CD4-positive, alpha-beta T cell treated with Interleukin-4 for 4 hours (primary cell): Measurements from ENCODE around the gene GPC5.
"Not testable (repeated sequence)": the region's sequence is repeated elsewhere in the genome, so short reads cannot be mapped to it uniquely, and the experiment has no call there.

ENCODE experiments used
- DNase-seq: peaks from one replicate; pipeline ENCODE4 v3.0.0-alpha.2; 2020

Gene GPC5

GRCh38 chr13:92513672-92514071, 1115.3 kb downstream of the GPC5 start:
- DNase-seq: no peak

- DNase-seq: no peak
These were observed 1116.2 kb downstream of the GPC5 start for GRCh38 chr13:92514420-92515125.

- DNase-seq: not testable (repeated sequence)
These were observed 1118.5 kb downstream of the GPC5 start for GRCh38 chr13:92516878-92517277.

GRCh38 chr13:92518622-92519021, 1120.2 kb downstream of the GPC5 start:
- DNase-seq: not testable (repeated sequence)

- DNase-seq: no peak
These were observed 1131.9 kb downstream of the GPC5 start for GRCh38 chr13:92530364-92530763.

- no peak for DNase-seq
These were observed 1137.0 kb downstream of the GPC5 start for GRCh38 chr13:92535222-92536006.

GRCh38 chr13:92537471-92537870, 1139.0 kb downstream of the GPC5 start:
- DNase-seq: no peak

GRCh38 chr13:92538164-92538563, 1139.7 kb downstream of the GPC5 start:
- no peak for DNase-seq

- not testable (repeated sequence) for DNase-seq
These were observed 1140.7 kb downstream of the GPC5 start for GRCh38 chr13:92539148-92539547.

- DNase-seq: no peak
These were observed 1148.8 kb downstream of the GPC5 start for GRCh38 chr13:92547266-92547665.

GRCh38 chr13:92549276-92549675, 1150.9 kb downstream of the GPC5 start:
- DNase-seq: no peak

GRCh38 chr13:92553470-92554114, 1155.2 kb downstream of the GPC5 start:
- DNase-seq: no peak

GRCh38 chr13:92560883-92561282, 1162.5 kb downstream of the GPC5 start:
- no peak for DNase-seq

- DNase-seq: no peak
These were observed 1166.5 kb downstream of the GPC5 start for GRCh38 chr13:92564942-92565341.

GRCh38 chr13:92566767-92567166, 1168.3 kb downstream of the GPC5 start:
- no peak for DNase-seq

GRCh38 chr13:92572190-92572589, 1173.8 kb downstream of the GPC5 start:
- DNase-seq: no peak

GRCh38 chr13:92573467-92574057, 1175.1 kb downstream of the GPC5 start:
- no peak for DNase-seq

GRCh38 chr13:92574499-92574898, 1176.1 kb downstream of the GPC5 start:
- DNase-seq: no peak

GRCh38 chr13:92575777-92576176, 1177.4 kb downstream of the GPC5 start:
- no peak for DNase-seq

- no peak for DNase-seq
These were observed 1179.9 kb downstream of the GPC5 start for GRCh38 chr13:92578358-92578757.

GRCh38 chr13:92589955-92590354, 1191.5 kb downstream of the GPC5 start:
- DNase-seq: no peak

- no peak for DNase-seq
These were observed 1192.1 kb downstream of the GPC5 start for GRCh38 chr13:92590503-92590908.

GRCh38 chr13:92591117-92591516, 1192.7 kb downstream of the GPC5 start:
- no peak for DNase-seq
